WTC11 (cell line): Measurements from ENCODE around the gene NFE2L3. TPM values are rescaled to one million over a fixed set of nuclear protein-coding genes. Genes with fewer than 3 reads are reported as not detected.

Experiments used
- ATAC-seq: fragments of 200-7000 bp; cut with Tn5 transposase; 2 replicates; pipeline ENCODE4 v1.10.0; 2021; ENCODE audit warnings: mild to moderate bottlenecking, moderate library complexity
- CTCF ChIA-PET: fragments of 300-600 bp; sonication (Branson Sonifier 250); formaldehyde crosslinking; loops from one replicate; lab custom pipeline; 2021; ENCODE audit warnings: antibody characterized with exemption; lab: Charles Lee
- POLR2A ChIA-PET: fragments of 350-600 bp; sonication (Branson Sonifier 250); formaldehyde crosslinking; loops from one replicate; lab custom pipeline; 2021; ENCODE audit warnings: antibody characterized with exemption; lab: Charles Lee
- DNase-seq: peaks from one replicate; pipeline ENCODE4 v3.0.0; 2021; ENCODE audit warnings: low spot score
- H3K27ac Mint-ChIP-seq: 2 replicates; pipeline ENCODE4 v1.8.0; 2021; ENCODE audit warnings: mixed read lengths
- H3K27me3 Mint-ChIP-seq: 2 replicates; pipeline ENCODE4 v1.8.0; 2021; ENCODE audit warnings: low read depth, mild to moderate bottlenecking, moderate library complexity, mixed read lengths
- H3K36me3 Mint-ChIP-seq: 2 replicates; pipeline ENCODE4 v1.8.0; 2021; ENCODE audit warnings: mixed read lengths
- H3K4me1 Mint-ChIP-seq: 2 replicates; pipeline ENCODE4 v1.8.0; 2022; ENCODE audit warnings: mixed read lengths
- H3K4me3 Mint-ChIP-seq: 2 replicates; pipeline ENCODE4 v1.8.0; 2021; ENCODE audit warnings: mild to moderate bottlenecking, moderate library complexity, mixed read lengths
- H3K9me3 Mint-ChIP-seq: 2 replicates; pipeline ENCODE4 v1.8.0; 2021; ENCODE audit warnings: mixed read lengths
- ATF6 ChIP-seq: sonication (generic); formaldehyde crosslinking; IDR thresholded peaks from 2 replicates; pipeline ENCODE4 v1.8.1; 2023; ENCODE audit warnings: mild to moderate bottlenecking, missing genetic modification reagents
- E2F4 ChIP-seq: sonication (generic); formaldehyde crosslinking; IDR thresholded peaks from 2 replicates; pipeline ENCODE4 v1.8.1; 2022; ENCODE audit warnings: low read depth, mild to moderate bottlenecking, moderate library complexity, missing genetic modification reagents, borderline replicate concordance
- E2F5 ChIP-seq: sonication (generic); formaldehyde crosslinking; IDR thresholded peaks from 2 replicates; pipeline ENCODE4 v1.8.1; 2022; ENCODE audit warnings: mild to moderate bottlenecking, moderate library complexity, missing genetic modification reagents
- ELF4 ChIP-seq: sonication (generic); formaldehyde crosslinking; IDR thresholded peaks from 2 replicates; pipeline ENCODE4 v1.8.1; 2022; ENCODE audit warnings: low read depth, mild to moderate bottlenecking, moderate library complexity, missing genetic modification reagents
- EMX1 ChIP-seq: fragments of 250-450 bp; sonication (Bioruptor Pico); IDR thresholded peaks from 2 replicates; pipeline ENCODE4 v1.8.0; 2021; ENCODE audit warnings: mild to moderate bottlenecking
- ERG ChIP-seq: fragments of 250-450 bp; sonication (Bioruptor Pico); IDR thresholded peaks from 2 replicates; pipeline ENCODE4 v1.8.0; 2021; ENCODE audit warnings: mild to moderate bottlenecking
- FOXK1 ChIP-seq: sonication (generic); formaldehyde crosslinking; IDR thresholded peaks from 2 replicates; pipeline ENCODE4 v1.8.0; 2022; ENCODE audit warnings: mild to moderate bottlenecking, moderate library complexity, missing genetic modification reagents
- HMGXB4 ChIP-seq: sonication (generic); formaldehyde crosslinking; IDR thresholded peaks from 2 replicates; pipeline ENCODE4 v1.8.1; 2023; ENCODE audit warnings: mild to moderate bottlenecking, moderate library complexity, missing genetic modification reagents
- KAT7 ChIP-seq: sonication (generic); formaldehyde crosslinking; IDR thresholded peaks from 2 replicates; pipeline ENCODE4 v1.8.1; 2023; ENCODE audit warnings: missing genetic modification reagents, mild to moderate bottlenecking, borderline replicate concordance
- MLX ChIP-seq: sonication (generic); formaldehyde crosslinking; IDR thresholded peaks from 2 replicates; pipeline ENCODE4 v1.8.1; 2023; ENCODE audit warnings: mild to moderate bottlenecking, missing genetic modification reagents, moderate library complexity
- MYBL2 ChIP-seq: sonication (generic); formaldehyde crosslinking; IDR thresholded peaks from 2 replicates; pipeline ENCODE4 v1.8.1; 2023; ENCODE audit warnings: mild to moderate bottlenecking, moderate library complexity, missing genetic modification reagents
- ZNF671 ChIP-seq: fragments of 250-450 bp; sonication (Bioruptor Pico); IDR thresholded peaks from 2 replicates; pipeline ENCODE4 v1.8.0; 2021; ENCODE audit warnings: mild to moderate bottlenecking
- total RNA-seq: library from RNA; stranded (reverse); gene quantifications from 3 replicates; pipeline ENCODE4 v1.2.3, GENCODE V29; 2021
- TF ChIP-seq, protein P1 (sequence below): fragments of 250-450 bp; sonication (Bioruptor Pico); IDR thresholded peaks from 2 replicates; pipeline ENCODE4 v1.9.0; 2021; ENCODE audit warnings: mild to moderate bottlenecking, borderline replicate concordance

Gene NFE2L3
- total RNA-seq, 1 experiment from 2014 or later: 66.8 TPM

DNA sequence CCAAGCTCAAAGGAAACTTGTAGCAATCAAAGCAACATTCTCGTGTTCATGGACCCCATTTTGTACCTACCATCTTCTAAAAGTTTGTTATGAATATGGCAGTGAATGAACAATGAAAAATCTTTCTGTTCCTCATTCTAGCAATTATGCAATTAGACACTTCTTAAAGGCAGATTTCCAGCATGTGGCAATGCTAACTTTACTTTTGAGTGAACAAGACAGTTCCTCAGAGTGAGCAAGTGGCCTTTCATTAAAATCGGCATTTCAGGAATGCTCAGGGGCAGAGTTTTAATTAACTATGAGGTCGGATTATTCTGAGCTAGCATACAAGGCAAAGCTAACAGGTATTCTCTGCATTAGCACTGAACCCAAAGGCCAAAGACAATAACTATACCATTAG lies 48.4 kb upstream of the NFE2L3 start (continued):
- TF ChIP-seq, protein P1, sequence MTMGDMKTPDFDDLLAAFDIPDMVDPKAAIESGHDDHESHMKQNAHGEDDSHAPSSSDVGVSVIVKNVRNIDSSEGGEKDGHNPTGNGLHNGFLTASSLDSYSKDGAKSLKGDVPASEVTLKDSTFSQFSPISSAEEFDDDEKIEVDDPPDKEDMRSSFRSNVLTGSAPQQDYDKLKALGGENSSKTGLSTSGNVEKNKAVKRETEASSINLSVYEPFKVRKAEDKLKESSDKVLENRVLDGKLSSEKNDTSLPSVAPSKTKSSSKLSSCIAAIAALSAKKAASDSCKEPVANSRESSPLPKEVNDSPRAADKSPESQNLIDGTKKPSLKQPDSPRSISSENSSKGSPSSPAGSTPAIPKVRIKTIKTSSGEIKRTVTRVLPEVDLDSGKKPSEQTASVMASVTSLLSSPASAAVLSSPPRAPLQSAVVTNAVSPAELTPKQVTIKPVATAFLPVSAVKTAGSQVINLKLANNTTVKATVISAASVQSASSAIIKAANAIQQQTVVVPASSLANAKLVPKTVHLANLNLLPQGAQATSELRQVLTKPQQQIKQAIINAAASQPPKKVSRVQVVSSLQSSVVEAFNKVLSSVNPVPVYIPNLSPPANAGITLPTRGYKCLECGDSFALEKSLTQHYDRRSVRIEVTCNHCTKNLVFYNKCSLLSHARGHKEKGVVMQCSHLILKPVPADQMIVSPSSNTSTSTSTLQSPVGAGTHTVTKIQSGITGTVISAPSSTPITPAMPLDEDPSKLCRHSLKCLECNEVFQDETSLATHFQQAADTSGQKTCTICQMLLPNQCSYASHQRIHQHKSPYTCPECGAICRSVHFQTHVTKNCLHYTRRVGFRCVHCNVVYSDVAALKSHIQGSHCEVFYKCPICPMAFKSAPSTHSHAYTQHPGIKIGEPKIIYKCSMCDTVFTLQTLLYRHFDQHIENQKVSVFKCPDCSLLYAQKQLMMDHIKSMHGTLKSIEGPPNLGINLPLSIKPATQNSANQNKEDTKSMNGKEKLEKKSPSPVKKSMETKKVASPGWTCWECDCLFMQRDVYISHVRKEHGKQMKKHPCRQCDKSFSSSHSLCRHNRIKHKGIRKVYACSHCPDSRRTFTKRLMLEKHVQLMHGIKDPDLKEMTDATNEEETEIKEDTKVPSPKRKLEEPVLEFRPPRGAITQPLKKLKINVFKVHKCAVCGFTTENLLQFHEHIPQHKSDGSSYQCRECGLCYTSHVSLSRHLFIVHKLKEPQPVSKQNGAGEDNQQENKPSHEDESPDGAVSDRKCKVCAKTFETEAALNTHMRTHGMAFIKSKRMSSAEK: no peak
- TF ChIP-seq E2F5 (no peak), FOXK1 (CRISPR knock-in tag) (no peak)
- TF ChIP-seq, all 79 proteins: peak for 0

DNA sequence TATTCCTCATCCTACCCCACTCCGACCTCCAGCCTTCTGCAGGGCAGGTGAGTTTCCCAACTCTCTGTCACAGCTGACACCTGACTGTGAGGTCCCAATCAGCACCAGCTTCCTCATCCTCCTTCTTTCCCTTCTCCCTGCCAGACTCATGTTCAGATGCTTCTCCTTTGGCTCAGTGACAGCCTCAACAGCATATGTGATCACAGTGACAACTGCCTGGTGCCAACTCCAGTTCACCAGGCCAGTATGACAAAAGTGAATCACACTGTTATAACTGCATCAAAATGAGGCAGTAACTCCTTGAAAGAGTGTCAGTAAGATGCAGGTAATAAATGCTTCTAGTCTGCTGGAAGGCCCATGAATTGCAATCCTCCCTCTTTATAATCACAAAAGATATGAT lies 46.8 kb upstream of the NFE2L3 start:
- ATAC-seq (no peak), DNase-seq (no peak)
- no peak for TF ChIP-seq ATF6 (CRISPR knock-in tag)
- no peak for TF ChIP-seq MYBL2 (CRISPR knock-in tag)
- no peak for TF ChIP-seq EMX1 (CRISPR knock-in tag)
- TF ChIP-seq E2F4: no peak
- TF ChIP-seq HMGXB4: no peak
- no peak for TF ChIP-seq ELF4 (CRISPR knock-in tag)
- no peak for TF ChIP-seq ZNF671
- TF ChIP-seq MLX (CRISPR knock-in tag): no peak
- Mint-ChIP-seq H3K4me1 (peaks cover 29% of the 10 kb centered on the region), H3K4me3 (no peak overlapping the region), H3K36me3 (no peaks in the 10 kb centered on the region), H3K9me3 (no peaks in the 10 kb centered on the region), H3K27ac (no peak overlapping the region), H3K27me3 (no peaks in the 10 kb centered on the region)
- CTCF ChIA-PET: no interaction called here
- POLR2A ChIA-PET: no interaction called here

- peaks cover 24% of the 10 kb centered on the region for H3K4me1 Mint-ChIP-seq
- no peaks in the 10 kb centered on the region for H3K27me3 Mint-ChIP-seq
- H3K36me3 Mint-ChIP-seq: no peaks in the 10 kb centered on the region
- no peaks in the 10 kb centered on the region for H3K9me3 Mint-ChIP-seq
- ATAC-seq (no peak), DNase-seq (no peak)
- ChIA-PET POLR2A (no interaction called here), CTCF (no interaction called here)
- H3K4me3 Mint-ChIP-seq: no peak overlapping the region
- TF ChIP-seq ERG (CRISPR knock-in tag) (no peak), KAT7 (no peak)
- no peak overlapping the region for H3K27ac Mint-ChIP-seq
Observed at GRCh38 chr7:26105931-26106330, 46.1 kb upstream of the NFE2L3 start.
